Right cardiac atrium (tissue), 5 donors: ENCODE results near the gene TBC1D5. TPM values are rescaled to one million over a fixed set of nuclear protein-coding genes. Genes with fewer than 3 reads are reported as not detected.
"Not testable (repeated sequence)": the region's sequence is repeated elsewhere in the genome, so short reads cannot be mapped to it uniquely, and the experiment has no call there.

Experiments used
- ATAC-seq, 2 donors: fragments of 200-7000 bp; cut with Tn5 transposase; one replicate each; pipeline versions ENCODE4 v1.8.0 to v1.9.1; 2020; ENCODE audit warnings: moderate library complexity in 2 of 2, mild to moderate bottlenecking in 1 of 2
- DNase-seq, 3 donors: peaks; one replicate each; pipeline ENCODE4 v3.0.0-alpha.2; 2020
- H3K27ac ChIP-seq: one replicate; pipeline ENCODE4 v1.5.1; 2013; ENCODE audit warnings: mild to moderate bottlenecking, low read length, control low read depth, moderate library complexity
- H3K27me3 ChIP-seq: one replicate; pipeline ENCODE4 v1.6.1; 2013; ENCODE audit not compliant: control insufficient read depth, insufficient read depth
- H3K4me1 ChIP-seq: one replicate; pipeline ENCODE4 v1.6.1; 2013; ENCODE audit warnings: low read length; ENCODE audit not compliant: control insufficient read depth, insufficient read depth
- H3K4me3 ChIP-seq: one replicate; pipeline ENCODE4 v1.5.1; 2013; ENCODE audit warnings: low read length, control low read depth
- H3K9me3 ChIP-seq: one replicate; pipeline ENCODE4 v1.6.1; 2013; ENCODE audit warnings: low read length; ENCODE audit not compliant: control insufficient read depth
- WGBS: extraction: QIAGEN DNeasy Blood & Tissue Kit; methylation state at CpG from one replicate; pipeline ENCODE4 v1.1.7; 2013; 5-methylcytosine and 5-hydroxymethylcytosine counted together
- intact Hi-C, 4 donors: fragments of 100-400 bp; cut with DNase I; formaldehyde crosslinking; loops; one replicate each; pipeline versions ENCODE4 v1.11.0 to v1.14.0; 2022 to 2023
- polyA plus RNA-seq: library from polyadenylated mRNA; stranded (reverse); fragments of 200-250 nt; gene quantifications from one replicate; pipeline ENCODE4 v1.2.3, GENCODE V29; 2013
- total RNA-seq, 4 donors: library from RNA; stranded (reverse); fragmentation: NEBNext Ultra II Directional; extraction: Animal tissue kit (Norgen Biotek cat#: 25700); gene quantifications; one replicate each; pipeline ENCODE4 v1.2.1, GENCODE V29; 2021
- donor health status: healthy with polysubstance abuse.
- donor health status: DM: no; HTN: yes; CAD: no.
- donor health status: DM: no; HTN: no; CAD: no.
- donor health status: DM: no; HTN: yes; CAD: no; lungs with severe emphysema.
- donor health status: DM: yes; HTN: yes; CAD: no.

Gene TBC1D5
- total and polyA plus RNA-seq, 5 donors: 9.0 to 44.3 (median 39.6) TPM

DNA sequence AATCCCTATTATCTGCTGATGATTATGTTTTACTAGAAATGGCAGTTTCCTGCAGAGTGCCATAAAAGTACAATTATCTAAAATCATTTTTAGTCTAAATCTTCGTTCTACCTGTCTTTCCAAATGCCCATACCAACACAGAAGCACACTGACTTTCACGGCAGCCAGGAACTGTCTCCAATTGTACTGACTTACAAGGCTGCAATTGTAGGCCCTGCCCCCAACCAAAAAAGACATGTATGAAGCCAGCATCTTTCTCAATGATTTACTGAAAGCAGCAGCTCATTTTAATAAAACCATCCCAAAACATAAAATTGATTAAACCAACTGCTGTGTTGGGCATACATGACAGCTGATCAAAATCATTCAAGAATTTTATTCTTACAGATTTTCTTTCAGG, 119.0 kb downstream of the TBC1D5 start:
- H3K27ac ChIP-seq: no peak overlapping the region
- no peaks in the 10 kb centered on the region for H3K27me3 ChIP-seq
- H3K9me3 ChIP-seq: no peaks in the 10 kb centered on the region
- intact Hi-C loops: no loop called here
- ATAC-seq: no peak
- WGBS: 96% methylated on average over 2 of the region's 2 CpGs
- no peaks in the 10 kb centered on the region for H3K4me1 ChIP-seq
- no peak for DNase-seq
- no peak overlapping the region for H3K4me3 ChIP-seq

DNA sequence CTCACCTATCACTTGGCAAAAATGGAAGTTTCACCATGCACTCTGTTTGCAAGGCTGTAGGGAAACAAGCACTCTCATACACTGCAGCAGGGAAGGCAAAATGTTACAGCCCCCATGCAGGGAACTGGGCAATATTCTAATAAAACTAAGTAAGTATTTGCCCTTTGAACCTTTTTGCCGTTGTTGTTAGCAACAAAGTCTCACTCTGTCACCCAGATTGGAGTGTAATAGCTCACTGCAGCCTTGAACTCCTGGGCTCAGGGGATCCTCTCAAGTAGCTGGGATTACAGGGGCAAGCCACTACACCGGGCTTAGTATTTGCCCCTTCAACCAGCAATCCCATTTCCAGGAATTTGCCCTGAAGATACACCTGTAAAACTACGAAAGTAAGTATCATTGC, 122.5 kb downstream of the TBC1D5 start:
- ATAC-seq (no peak), DNase-seq (no peak)
- Histone ChIP-seq H3K4me3 (no peak overlapping the region), H3K9me3 (no peaks in the 10 kb centered on the region), H3K27me3 (no peaks in the 10 kb centered on the region), H3K27ac (no peak overlapping the region), H3K4me1 (no peaks in the 10 kb centered on the region)
- intact Hi-C loops: no loop called here
- 95% methylated on average over 3 of the region's 3 CpGs for WGBS

DNA sequence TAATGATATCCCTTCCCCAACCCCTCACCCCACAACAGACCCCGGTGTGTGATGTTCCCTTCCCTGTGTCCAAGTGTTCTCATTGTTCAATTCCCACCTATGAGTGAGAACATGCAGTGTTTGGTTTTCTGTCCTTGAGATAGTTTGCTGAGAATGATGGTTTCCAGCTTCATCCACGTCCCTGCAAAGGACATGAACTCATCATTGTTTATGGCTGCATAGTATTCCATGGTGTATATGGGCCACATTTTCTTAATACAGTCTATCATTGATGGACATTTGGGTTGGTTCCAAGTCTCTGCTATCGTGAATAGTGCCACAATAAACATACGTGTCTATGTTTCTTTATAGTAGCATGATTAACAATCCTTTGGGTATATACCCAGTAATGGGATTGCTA, 129.4 kb downstream of the TBC1D5 start:
- ATAC-seq, H3K4me3 ChIP-seq, DNase-seq, H3K9me3 ChIP-seq, H3K4me1 ChIP-seq, H3K27ac ChIP-seq, intact Hi-C loops, H3K27me3 ChIP-seq: not testable (repeated sequence)
- WGBS: 94% methylated on average over 4 of the region's 4 CpGs

DNA sequence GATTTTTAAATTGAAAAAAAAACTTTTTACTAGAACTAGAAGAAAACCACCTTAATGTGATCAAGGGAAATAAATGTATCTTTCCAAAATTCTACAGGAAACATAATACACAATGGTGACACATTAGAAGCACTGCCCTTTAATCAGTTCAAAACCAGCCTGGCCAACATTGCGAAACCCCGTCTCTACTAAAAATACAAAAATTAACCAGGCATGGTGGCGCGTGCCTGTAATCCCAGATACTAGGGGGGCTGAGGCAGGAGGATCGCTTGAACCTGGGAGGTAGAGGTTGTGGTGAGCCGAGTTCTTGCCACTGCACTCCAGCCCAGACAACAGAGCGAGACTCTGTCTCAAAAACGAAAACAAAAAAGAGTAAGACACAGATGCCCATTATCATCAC, 134.5 kb downstream of the TBC1D5 start:
- H3K4me3 ChIP-seq: no peak overlapping the region
- 92% methylated on average over 8 of the region's 8 CpGs for WGBS
- H3K4me1 ChIP-seq: no peaks in the 10 kb centered on the region
- H3K27ac ChIP-seq: no peak overlapping the region
- DNase-seq (no peak), ATAC-seq (no peak)
- intact Hi-C loops: no loop called here
- H3K27me3 ChIP-seq: no peaks in the 10 kb centered on the region
- no peaks in the 10 kb centered on the region for H3K9me3 ChIP-seq

DNA sequence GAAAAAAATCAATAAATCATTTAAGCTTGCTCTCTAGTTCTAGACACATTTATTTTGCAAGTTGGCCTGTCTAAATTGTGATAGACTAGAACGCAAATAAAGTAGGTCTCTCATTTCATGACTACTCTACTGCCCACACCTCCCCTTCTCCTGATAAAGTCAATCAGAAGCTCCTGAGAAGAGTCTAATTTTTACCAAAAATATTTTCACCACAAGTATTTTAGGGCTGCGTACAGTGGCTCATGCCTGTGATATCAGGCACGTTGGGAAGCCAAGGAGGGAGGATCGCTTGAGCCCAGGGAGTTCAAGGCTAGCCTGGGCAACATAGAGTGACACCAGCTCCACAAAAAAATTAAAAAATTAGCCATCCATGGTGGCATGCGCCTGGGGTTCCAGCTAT, 136.5 kb downstream of the TBC1D5 start:
- Histone ChIP-seq H3K9me3 (no peaks in the 10 kb centered on the region), H3K27me3 (no peaks in the 10 kb centered on the region), H3K27ac (no peak overlapping the region), H3K4me3 (no peak overlapping the region), H3K4me1 (no peaks in the 10 kb centered on the region)
- 88% methylated on average over 5 of the region's 5 CpGs for WGBS
- ATAC-seq (no peak), DNase-seq (no peak)
- intact Hi-C loops: no loop called here

DNA sequence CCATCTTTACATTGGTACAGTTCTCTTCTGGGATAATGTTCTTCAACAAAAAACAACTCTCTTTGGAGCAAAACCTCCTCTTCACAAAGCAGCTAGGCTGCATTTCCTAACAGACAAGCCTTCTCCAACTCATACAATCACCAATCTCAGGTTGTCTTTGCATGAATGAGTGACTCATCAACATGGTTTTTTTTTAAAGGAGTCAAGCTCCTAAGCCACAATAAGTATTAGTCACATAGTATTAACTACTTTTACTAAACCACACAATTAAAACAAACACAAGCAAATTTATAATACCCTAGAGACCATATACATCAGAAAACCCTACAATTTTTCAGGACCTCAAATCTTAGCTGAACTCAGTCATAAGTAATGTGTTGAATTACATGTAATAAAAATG, 137.4 kb downstream of the TBC1D5 start:
- ATAC-seq: no peak
- Histone ChIP-seq H3K4me3 (no peak overlapping the region), H3K9me3 (no peaks in the 10 kb centered on the region), H3K4me1 (no peaks in the 10 kb centered on the region), H3K27ac (no peak overlapping the region), H3K27me3 (no peaks in the 10 kb centered on the region)
- no peak for DNase-seq
- intact Hi-C loops: no loop called here

DNA sequence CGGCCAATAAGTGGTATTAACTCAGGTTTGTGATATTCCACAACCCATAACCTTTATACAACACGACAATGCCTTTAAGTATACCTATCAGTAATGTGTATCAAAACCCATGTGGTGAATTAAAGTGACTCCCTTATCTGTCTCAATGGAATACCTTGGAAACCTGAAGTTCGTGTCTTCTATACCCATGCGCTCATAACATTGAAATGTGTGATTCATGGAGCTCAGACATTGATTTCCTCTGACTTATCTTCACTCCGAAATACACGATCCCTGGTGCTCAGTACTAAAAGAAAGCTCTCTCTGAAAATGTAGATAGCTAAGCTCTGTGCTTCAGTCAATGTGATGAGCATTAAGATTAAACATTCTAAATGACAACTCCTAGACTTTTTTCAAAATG, 140.3 kb downstream of the TBC1D5 start:
- DNase-seq (no peak), ATAC-seq (no peak)
- H3K4me3 ChIP-seq: no peak overlapping the region
- no peaks in the 10 kb centered on the region for H3K9me3 ChIP-seq
- WGBS: 99% methylated on average over 6 of the region's 6 CpGs
- intact Hi-C loops: no loop called here
- no peaks in the 10 kb centered on the region for H3K27me3 ChIP-seq
- H3K4me1 ChIP-seq: no peaks in the 10 kb centered on the region
- no peak overlapping the region for H3K27ac ChIP-seq

DNA sequence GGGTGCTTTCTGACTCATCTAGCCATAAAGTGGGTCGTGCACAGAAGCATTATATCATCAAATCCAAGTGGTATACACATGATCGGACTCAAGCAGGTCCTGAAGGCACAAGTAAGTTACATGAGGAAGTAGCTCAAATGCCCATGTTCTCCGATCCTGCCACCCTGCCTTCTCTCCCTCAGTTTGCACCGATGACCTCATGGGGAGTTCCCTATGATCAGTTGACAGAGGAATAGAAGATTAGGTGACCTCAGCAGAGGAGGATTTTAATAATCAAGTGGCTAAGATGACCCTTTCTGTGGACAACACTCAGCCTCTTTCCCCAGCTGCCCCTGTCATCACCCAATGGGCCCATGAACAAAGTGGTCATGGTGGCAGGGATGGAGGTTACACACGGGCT, 149.5 kb downstream of the TBC1D5 start:
- H3K9me3 ChIP-seq: peaks cover 2% of the 10 kb centered on the region
- 97% methylated on average over 5 of the region's 5 CpGs for WGBS
- no peak overlapping the region for H3K4me3 ChIP-seq
- H3K27me3 ChIP-seq: no peaks in the 10 kb centered on the region
- DNase-seq (no peak), ATAC-seq (no peak)
- H3K27ac ChIP-seq: no peak overlapping the region
- H3K4me1 ChIP-seq: no peaks in the 10 kb centered on the region
- intact Hi-C loops: no loop called here

DNA sequence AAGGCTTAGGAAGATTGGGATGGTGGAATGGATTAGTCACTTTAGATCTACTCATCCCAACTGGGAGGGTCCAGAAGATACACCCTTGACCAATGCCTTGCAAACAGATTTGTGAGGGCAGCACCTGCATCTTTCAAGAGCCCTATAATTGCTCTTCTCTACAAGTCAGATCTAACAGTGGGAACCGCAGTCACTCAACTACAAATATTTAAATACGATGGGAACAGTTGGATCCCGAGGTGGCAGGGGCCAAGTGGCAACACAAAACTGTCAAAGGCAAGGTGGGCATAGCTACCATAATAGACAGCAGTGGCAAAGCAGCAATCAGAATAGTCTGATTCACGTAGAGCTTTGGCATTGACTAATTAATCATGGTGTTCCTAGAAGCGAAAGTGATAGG, 152.0 kb downstream of the TBC1D5 start:
- Histone ChIP-seq H3K4me3 (no peak overlapping the region), H3K4me1 (no peaks in the 10 kb centered on the region), H3K27ac (no peak overlapping the region), H3K27me3 (no peaks in the 10 kb centered on the region), H3K9me3 (peaks cover 2% of the 10 kb centered on the region)
- ATAC-seq: no peak
- WGBS: 96% methylated on average over 5 of the region's 5 CpGs
- DNase-seq: no peak
- intact Hi-C loops: no loop called here

DNA sequence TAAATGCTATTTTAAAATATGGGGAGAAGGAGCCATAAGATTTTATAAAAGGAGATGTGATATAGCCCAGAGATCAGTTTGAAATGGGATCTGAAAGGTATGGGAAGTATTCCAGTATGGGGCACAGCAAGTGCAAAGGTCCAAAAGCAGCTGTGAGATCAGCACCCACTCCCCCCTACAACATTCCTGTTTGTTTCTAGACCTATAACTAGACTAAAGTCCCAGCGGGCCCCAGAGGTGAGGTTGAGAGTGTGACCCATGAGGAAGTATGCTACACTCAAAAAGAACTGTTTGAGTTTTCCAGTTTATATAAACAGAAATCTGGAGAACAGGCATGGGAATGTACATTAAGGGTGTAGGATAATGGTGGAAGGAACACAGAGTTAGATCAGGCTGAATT, 152.5 kb downstream of the TBC1D5 start:
- no peak overlapping the region for H3K4me3 ChIP-seq
- H3K27me3 ChIP-seq: no peaks in the 10 kb centered on the region
- intact Hi-C loops: no loop called here
- no peaks in the 10 kb centered on the region for H3K4me1 ChIP-seq
- H3K27ac ChIP-seq: no peak overlapping the region
- H3K9me3 ChIP-seq: peaks cover 2% of the 10 kb centered on the region
- WGBS: 98% methylated on average over 1 of the region's 1 CpG
- no peak for ATAC-seq
- DNase-seq: no peak

DNA sequence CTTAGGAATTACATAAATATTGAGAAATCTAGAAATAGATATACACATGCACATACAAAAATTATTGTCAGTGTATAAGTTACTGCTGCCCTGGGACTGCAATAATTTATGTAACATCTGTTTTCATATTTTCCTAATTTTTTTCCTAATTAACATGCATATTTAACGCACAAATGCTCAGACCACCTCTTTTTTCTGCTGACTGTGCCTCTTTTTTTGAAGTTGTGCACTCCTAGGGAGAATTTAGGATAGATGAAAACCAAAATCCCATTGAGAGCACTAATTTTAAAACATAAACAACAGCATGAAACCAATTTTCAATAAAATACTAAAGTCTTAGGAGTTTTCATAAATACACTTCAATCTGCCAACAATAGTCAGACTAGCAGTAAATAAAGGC, 154.0 kb downstream of the TBC1D5 start:
- Histone ChIP-seq H3K27ac (no peak overlapping the region), H3K9me3 (peaks cover 2% of the 10 kb centered on the region), H3K4me3 (no peak overlapping the region), H3K27me3 (no peaks in the 10 kb centered on the region), H3K4me1 (no peaks in the 10 kb centered on the region)
- WGBS: 99% methylated on average over 1 of the region's 1 CpG
- DNase-seq (no peak), ATAC-seq (no peak)
- intact Hi-C loops: no loop called here

DNA sequence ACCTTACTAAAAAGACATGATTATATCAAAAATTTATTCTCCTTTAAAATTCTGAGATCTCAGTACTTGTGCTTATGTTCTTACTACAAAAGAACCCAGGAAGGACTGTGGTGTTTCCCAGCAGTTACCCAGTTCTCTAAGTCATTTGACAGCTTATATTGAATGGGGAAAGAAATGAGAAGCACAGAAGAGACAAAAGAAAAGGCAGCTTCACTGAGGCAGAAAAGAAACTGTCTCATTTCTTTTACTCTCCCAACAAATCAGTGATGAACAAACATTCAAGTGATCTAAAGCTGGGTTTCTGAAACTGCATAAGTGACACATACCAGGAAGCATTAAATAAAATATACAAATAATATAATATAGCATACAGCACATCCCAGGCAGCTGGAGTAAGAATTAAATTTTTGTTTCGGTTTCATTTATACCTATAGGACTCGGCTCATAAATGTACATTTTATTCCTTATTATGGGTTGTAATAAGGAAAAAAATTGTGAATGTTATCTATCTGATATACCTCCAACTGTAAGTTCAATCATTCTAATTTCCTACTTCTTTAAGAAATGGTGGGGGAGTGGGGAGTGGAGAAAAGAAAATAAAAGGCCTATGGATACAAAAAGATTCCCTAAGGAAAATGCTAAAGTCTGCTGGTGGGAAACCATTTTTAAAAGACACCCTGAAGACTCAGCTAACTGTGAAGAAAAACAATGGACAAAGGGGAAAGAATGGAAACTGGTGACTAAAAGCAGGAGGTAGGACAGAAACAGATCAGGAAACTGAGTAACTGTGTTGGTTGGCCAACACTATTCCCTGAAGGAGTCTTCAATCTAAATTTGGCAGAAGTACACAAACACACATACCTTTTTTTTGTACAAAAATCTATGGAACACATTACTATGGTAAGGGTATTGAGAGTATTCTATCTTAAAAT, 156.8 kb downstream of the TBC1D5 start:
- ATAC-seq: no peak
- H3K4me1 ChIP-seq: no peaks in the 10 kb centered on the region
- intact Hi-C loops: no loop called here
- H3K4me3 ChIP-seq: no peak overlapping the region
- H3K27ac ChIP-seq: no peak overlapping the region
- no peaks in the 10 kb centered on the region for H3K27me3 ChIP-seq
- 94% methylated on average over 2 of the region's 2 CpGs for WGBS
- DNase-seq: no peak
- peaks cover 2% of the 10 kb centered on the region for H3K9me3 ChIP-seq
